Measurements from ENCODE around the gene CACNA1B. TPM values are rescaled to one million over a fixed set of nuclear protein-coding genes. Genes with fewer than 3 reads are reported as not detected.
"Not testable (repeated sequence)": the region's sequence is repeated elsewhere in the genome, so short reads cannot be mapped to it uniquely, and the experiment has no call there.

CACNA1B gene
- total RNA-seq, 1 donor from 2014 or later, result 0.84 TPM

GRCh38 chr9:138103111-138103848 lies 225.7 kb downstream of the CACNA1B start:
- no peak for TF ChIP-seq CTCF (IDR thresholded peaks at IDR 0.05; ENCODE audit: insufficient read depth, low read length, poor library complexity, severe bottlenecking)
- no peak for DNase-seq (ENCODE audit: low read depth)
- Histone ChIP-seq H3K36me3 (ENCODE audit: control insufficient read depth, insufficient read depth, low read length) (no peaks in the 10 kb centered on the region), H3K4me3 (ENCODE audit: low read depth, low read length) (no peak overlapping the region), H3K27me3 (ENCODE audit: control insufficient read depth, insufficient read depth, low read length) (no peaks in the 10 kb centered on the region)

GRCh38 chr9:138103849-138104206 lies 226.2 kb downstream of the CACNA1B start:
- no peaks in the 10 kb centered on the region for H3K27me3 ChIP-seq (ENCODE audit: control insufficient read depth, insufficient read depth, low read length)
- TF ChIP-seq CTCF (IDR thresholded peaks at IDR 0.05; ENCODE audit: insufficient read depth, low read length, poor library complexity, severe bottlenecking), result no peak
- no peaks in the 10 kb centered on the region for H3K36me3 ChIP-seq (ENCODE audit: control insufficient read depth, insufficient read depth, low read length)
- H3K4me3 ChIP-seq (ENCODE audit: low read depth, low read length), result no peak overlapping the region
- no peak for DNase-seq (ENCODE audit: low read depth)

GRCh38 chr9:138104251-138105122 lies 226.9 kb downstream of the CACNA1B start:
- DNase-seq (ENCODE audit: low read depth), result no peak
- no peak for TF ChIP-seq CTCF (IDR thresholded peaks at IDR 0.05; ENCODE audit: insufficient read depth, low read length, poor library complexity, severe bottlenecking)
- no peak overlapping the region for H3K4me3 ChIP-seq (ENCODE audit: low read depth, low read length)
- no peaks in the 10 kb centered on the region for H3K27me3 ChIP-seq (ENCODE audit: control insufficient read depth, insufficient read depth, low read length)
- H3K36me3 ChIP-seq (ENCODE audit: control insufficient read depth, insufficient read depth, low read length), result no peaks in the 10 kb centered on the region

GRCh38 chr9:138105123-138105415 lies 227.5 kb downstream of the CACNA1B start:
- Histone ChIP-seq H3K4me3 (ENCODE audit: low read depth, low read length) (no peak overlapping the region), H3K27me3 (ENCODE audit: control insufficient read depth, insufficient read depth, low read length) (no peaks in the 10 kb centered on the region), H3K36me3 (ENCODE audit: control insufficient read depth, insufficient read depth, low read length) (no peaks in the 10 kb centered on the region)
- no peak for DNase-seq (ENCODE audit: low read depth)
- no peak for TF ChIP-seq CTCF (IDR thresholded peaks at IDR 0.05; ENCODE audit: insufficient read depth, low read length, poor library complexity, severe bottlenecking)

GRCh38 chr9:138105561-138106505 lies 228.3 kb downstream of the CACNA1B start:
- no peak for TF ChIP-seq CTCF (IDR thresholded peaks at IDR 0.05; ENCODE audit: insufficient read depth, low read length, poor library complexity, severe bottlenecking)
- DNase-seq (ENCODE audit: low read depth), result no peak
- no peaks in the 10 kb centered on the region for H3K27me3 ChIP-seq (ENCODE audit: control insufficient read depth, insufficient read depth, low read length)
- no peaks in the 10 kb centered on the region for H3K36me3 ChIP-seq (ENCODE audit: control insufficient read depth, insufficient read depth, low read length)
- H3K4me3 ChIP-seq (ENCODE audit: low read depth, low read length), result no peak overlapping the region

- not testable (repeated sequence) for H3K4me3 ChIP-seq (ENCODE audit: low read depth, low read length); H3K27me3 ChIP-seq (ENCODE audit: control insufficient read depth, insufficient read depth, low read length); DNase-seq (ENCODE audit: low read depth); H3K36me3 ChIP-seq (ENCODE audit: control insufficient read depth, insufficient read depth, low read length)
These were observed 229.5 kb downstream of the CACNA1B start for GRCh38 chr9:138107039-138107438.
